Eye (tissue), 1 donor: ENCODE data around the gene SERPING1.

Source experiments
- DNase-seq: peaks from one replicate; pipeline ENCODE4 v3.0.0-alpha.2; 2015

SERPING1 gene

DNA sequence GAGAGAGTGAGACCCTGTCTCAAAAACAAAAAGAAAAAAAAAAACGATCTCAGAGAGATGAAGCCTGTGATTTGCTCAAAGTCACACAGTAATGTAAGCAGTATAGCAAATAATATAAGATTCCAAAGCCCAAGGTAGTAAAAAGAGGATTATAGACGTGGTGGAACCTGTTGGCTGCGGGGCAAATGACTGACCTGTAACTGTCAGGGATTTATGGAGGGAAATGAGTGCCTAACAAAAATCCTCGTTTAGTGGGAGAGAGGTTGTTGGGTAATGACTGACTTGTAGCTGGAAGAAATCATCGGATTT is 59.4 kb downstream of the SERPING1 start:
- no peak for DNase-seq

DNA sequence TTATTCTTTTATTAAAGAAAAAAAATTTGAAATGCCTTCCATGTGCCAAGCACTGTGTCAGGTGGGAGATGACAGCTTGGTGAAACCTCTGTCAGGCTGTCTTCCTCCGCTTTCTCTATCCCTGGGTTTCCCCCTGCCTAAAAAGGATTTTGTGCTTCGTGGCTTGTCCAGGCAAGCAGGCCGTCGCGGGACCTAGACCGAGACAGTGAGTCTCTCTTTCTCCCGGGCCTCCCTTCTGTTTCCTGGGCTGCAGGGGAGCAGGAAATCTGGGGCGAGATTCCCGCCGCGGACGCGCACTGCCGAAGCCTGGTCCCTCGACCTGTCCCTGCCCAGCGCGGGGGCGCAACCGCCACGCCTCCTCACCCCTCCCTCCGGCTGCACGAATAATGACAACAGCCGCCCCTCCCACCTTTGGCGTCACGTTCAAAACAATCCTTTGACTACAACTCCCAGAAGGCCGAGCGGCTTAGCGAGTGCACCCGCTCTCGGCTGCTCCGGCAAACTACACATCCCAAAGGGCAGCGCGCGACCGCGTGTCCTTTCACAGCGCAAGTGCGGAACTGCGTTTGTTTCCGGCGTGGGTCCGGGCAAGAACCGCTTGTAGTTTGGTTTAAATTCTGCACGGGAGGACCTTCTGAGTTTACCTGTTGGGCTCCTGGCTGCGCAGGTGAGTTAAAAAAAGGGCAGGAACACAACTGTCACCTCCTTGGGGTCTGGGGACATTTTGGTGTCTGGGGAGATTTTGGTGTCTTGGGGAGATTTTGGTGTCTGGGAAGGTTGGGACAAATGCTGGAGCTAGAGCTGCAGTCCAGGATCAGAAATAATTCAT is 59.9 kb downstream of the SERPING1 start, which contains the start of gene CLP1:
Gene CLP1, plus strand, starts transcription at position 569 of the 829 bp plus-strand sequence. CDS start 1,715 bp downstream, outside the sequence.
- peak; percentile 100 for DNase-seq

DNA sequence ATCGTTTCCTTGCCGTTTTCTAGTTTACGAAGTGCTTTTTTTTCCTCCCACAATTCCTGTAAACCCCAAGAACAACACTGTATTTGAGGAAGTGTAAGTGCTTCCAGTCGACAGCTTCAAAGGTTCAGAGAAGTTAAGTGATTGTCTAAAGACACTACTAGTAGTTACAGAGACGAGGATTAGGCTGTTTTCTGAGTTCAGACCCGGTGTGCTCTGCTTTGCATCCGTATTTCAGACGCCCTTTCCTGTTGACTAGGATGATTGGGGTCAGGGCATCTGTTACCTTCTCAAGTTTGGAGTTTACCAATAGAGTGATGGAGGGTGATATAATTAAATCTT is 60.5 kb downstream of the SERPING1 start:
- no peak for DNase-seq

DNA sequence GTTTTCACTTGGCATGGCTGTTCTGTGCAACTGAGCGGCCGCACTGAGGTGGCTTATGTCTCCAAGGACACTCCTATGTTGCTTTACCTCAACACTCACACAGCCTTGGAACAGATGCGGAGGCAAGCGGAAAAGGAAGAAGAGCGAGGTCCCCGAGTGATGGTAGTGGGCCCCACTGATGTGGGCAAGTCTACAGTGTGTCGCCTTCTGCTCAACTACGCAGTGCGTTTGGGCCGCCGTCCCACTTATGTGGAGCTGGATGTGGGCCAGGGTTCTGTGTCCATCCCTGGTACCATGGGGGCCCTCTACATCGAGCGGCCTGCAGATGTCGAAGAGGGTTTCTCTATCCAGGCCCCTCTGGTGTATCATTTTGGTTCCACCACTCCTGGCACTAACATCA is 62.2 kb downstream of the SERPING1 start:
- no peak for DNase-seq

DNA sequence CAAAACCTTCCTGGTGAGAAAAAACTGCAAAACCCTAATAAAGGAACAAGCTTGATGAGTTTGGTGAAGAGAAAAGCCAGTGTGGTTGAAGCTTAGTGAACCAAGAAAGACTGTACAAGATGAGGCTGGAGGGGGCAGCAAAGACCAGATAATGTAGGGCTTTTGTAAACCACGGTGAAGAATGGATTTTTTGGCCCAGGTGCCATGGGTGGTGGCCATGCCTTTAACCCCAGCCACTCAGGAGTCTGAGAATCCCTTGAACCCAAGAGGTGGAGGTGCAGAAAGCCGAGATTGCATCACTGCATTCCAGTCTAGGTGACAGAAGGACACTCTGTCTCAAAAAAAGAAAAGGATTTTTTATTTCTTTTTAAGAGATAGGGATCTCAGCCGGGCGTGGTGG is 65.4 kb downstream of the SERPING1 start:
- no peak for DNase-seq

DNA sequence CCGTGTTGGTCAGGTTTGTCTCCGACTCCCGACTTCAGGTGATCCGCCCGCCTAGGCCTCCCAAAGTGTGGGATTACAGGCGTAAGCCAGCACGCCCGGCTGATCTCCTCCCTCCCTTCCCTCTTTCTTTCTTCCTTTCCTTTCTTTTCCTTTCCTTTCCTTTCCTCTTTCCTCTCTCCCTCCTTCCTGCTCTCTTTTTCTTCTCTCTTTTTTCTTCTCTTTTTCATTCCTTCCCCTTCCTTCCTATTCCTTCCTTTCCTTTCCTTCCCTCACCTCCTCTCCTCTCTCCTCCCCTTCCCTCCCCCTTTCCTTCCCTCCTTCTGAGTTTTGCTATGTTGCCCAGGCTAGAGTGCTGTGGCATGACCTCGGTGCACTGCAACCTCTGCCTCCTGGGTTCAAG is 66.5 kb downstream of the SERPING1 start:
- DNase-seq, result no peak
